ENCODE results near the gene SOX6. TPM values are rescaled to one million over a fixed set of nuclear protein-coding genes. Genes with fewer than 3 reads are reported as not detected.

SOX6 gene
- total RNA-seq, 1 donor from 2014 or later: 13.2 TPM

GRCh38 chr11:16167706-16168487 lies 188.4 kb downstream of the SOX6 start:
- no peak overlapping the region for H3K4me2 ChIP-seq (ENCODE audit: low read length)
- no peak for FAIRE-seq

GRCh38 chr11:16166571-16166970 lies 189.8 kb downstream of the SOX6 start:
- FAIRE-seq (no peak), DNase-seq (ENCODE audit: low read depth) (peak; percentile 21)
- no peaks in the 10 kb centered on the region for H3K36me3 Mint-ChIP-seq (ENCODE audit: low read depth, unreplicated experiment)
- Histone ChIP-seq H3K4me3 (ENCODE audit: insufficient read depth, low read depth, low read length) (no peak overlapping the region), H3K27me3 (ENCODE audit: insufficient read depth, low read length) (no peaks in the 10 kb centered on the region), H4K20me1 (ENCODE audit: insufficient read depth, low read length) (no peaks in the 10 kb centered on the region), H2AFZ (ENCODE audit: low read depth, low read length) (no peak overlapping the region), H3K79me2 (ENCODE audit: insufficient read depth, low read length) (no peaks in the 10 kb centered on the region), H3K4me1 (ENCODE audit: insufficient read depth, low read length) (no peaks in the 10 kb centered on the region), H3K9me3 (ENCODE audit: insufficient read depth, low read depth, low read length) (no peaks in the 10 kb centered on the region), H3K27ac (ENCODE audit: low read depth, low read length) (no peak overlapping the region), H3K9ac (ENCODE audit: low read length) (no peak overlapping the region), H3K36me3 (ENCODE audit: insufficient read depth, low read length) (no peaks in the 10 kb centered on the region), H3K4me2 (ENCODE audit: low read length) (no peak overlapping the region)
- no peaks in the 10 kb centered on the region for H3K9me3 Mint-ChIP-seq (ENCODE audit: unreplicated experiment)
- no peak overlapping the region for H3K27ac Mint-ChIP-seq (ENCODE audit: unreplicated experiment)
- H3K4me1 Mint-ChIP-seq (ENCODE audit: low read depth, unreplicated experiment): peaks cover 11% of the 10 kb centered on the region
- no peak overlapping the region for H3K4me3 Mint-ChIP-seq (ENCODE audit: unreplicated experiment)
- no peak for TF ChIP-seq CTCF (IDR thresholded peaks at IDR 0.05; ENCODE audit: insufficient read depth, low read depth, low read length)
- no peak for TF ChIP-seq EZH2 (IDR thresholded peaks at IDR 0.05; ENCODE audit: insufficient read depth, low read length)
- H3K27me3 Mint-ChIP-seq (ENCODE audit: low read depth, unreplicated experiment): no peaks in the 10 kb centered on the region

More at GRCh38 chr11:16167706-16168487, 188.4 kb downstream of the SOX6 start:
- no peaks in the 10 kb centered on the region for H3K9me3 Mint-ChIP-seq (ENCODE audit: unreplicated experiment)
- no peak overlapping the region for H3K4me3 Mint-ChIP-seq (ENCODE audit: unreplicated experiment)
- no peaks in the 10 kb centered on the region for H3K36me3 Mint-ChIP-seq (ENCODE audit: low read depth, unreplicated experiment)
- H3K36me3 ChIP-seq (ENCODE audit: insufficient read depth, low read length): no peaks in the 10 kb centered on the region
- no peaks in the 10 kb centered on the region for H3K4me1 ChIP-seq (ENCODE audit: insufficient read depth, low read length)
- TF ChIP-seq EZH2 (IDR thresholded peaks at IDR 0.05; ENCODE audit: insufficient read depth, low read length): no peak
- TF ChIP-seq CTCF (IDR thresholded peaks at IDR 0.05; ENCODE audit: insufficient read depth, low read depth, low read length): no peak
- peaks cover 15% of the 10 kb centered on the region for H3K4me1 Mint-ChIP-seq (ENCODE audit: low read depth, unreplicated experiment)
- no peaks in the 10 kb centered on the region for H3K27me3 ChIP-seq (ENCODE audit: insufficient read depth, low read length)
- DNase-seq (ENCODE audit: low read depth): no peak
- H2AFZ ChIP-seq (ENCODE audit: low read depth, low read length): no peak overlapping the region
- no peak overlapping the region for H3K27ac Mint-ChIP-seq (ENCODE audit: unreplicated experiment)
- no peak overlapping the region for H3K9ac ChIP-seq (ENCODE audit: low read length)
- H3K27me3 Mint-ChIP-seq (ENCODE audit: low read depth, unreplicated experiment): no peaks in the 10 kb centered on the region
- H3K4me3 ChIP-seq (ENCODE audit: insufficient read depth, low read depth, low read length): no peak overlapping the region
- no peaks in the 10 kb centered on the region for H3K79me2 ChIP-seq (ENCODE audit: insufficient read depth, low read length)
- H3K9me3 ChIP-seq (ENCODE audit: insufficient read depth, low read depth, low read length): no peaks in the 10 kb centered on the region
- H4K20me1 ChIP-seq (ENCODE audit: insufficient read depth, low read length): no peaks in the 10 kb centered on the region
- H3K27ac ChIP-seq (ENCODE audit: low read depth, low read length): no peak overlapping the region

- no peak for FAIRE-seq
- DNase-seq (ENCODE audit: low read depth): no peak
- no peaks in the 10 kb centered on the region for H3K27me3 Mint-ChIP-seq (ENCODE audit: low read depth, unreplicated experiment)
- TF ChIP-seq EZH2 (IDR thresholded peaks at IDR 0.05; ENCODE audit: insufficient read depth, low read length): no peak
- TF ChIP-seq CTCF (IDR thresholded peaks at IDR 0.05; ENCODE audit: insufficient read depth, low read depth, low read length): no peak
- Histone ChIP-seq H3K79me2 (ENCODE audit: insufficient read depth, low read length) (no peaks in the 10 kb centered on the region), H3K9me3 (ENCODE audit: insufficient read depth, low read depth, low read length) (no peaks in the 10 kb centered on the region), H3K27ac (ENCODE audit: low read depth, low read length) (no peak overlapping the region), H3K4me2 (ENCODE audit: low read length) (no peak overlapping the region), H4K20me1 (ENCODE audit: insufficient read depth, low read length) (no peaks in the 10 kb centered on the region), H3K4me3 (ENCODE audit: insufficient read depth, low read depth, low read length) (no peak overlapping the region), H2AFZ (ENCODE audit: low read depth, low read length) (no peak overlapping the region), H3K9ac (ENCODE audit: low read length) (no peak overlapping the region), H3K27me3 (ENCODE audit: insufficient read depth, low read length) (no peaks in the 10 kb centered on the region), H3K36me3 (ENCODE audit: insufficient read depth, low read length) (no peaks in the 10 kb centered on the region), H3K4me1 (ENCODE audit: insufficient read depth, low read length) (no peaks in the 10 kb centered on the region)
- H3K4me3 Mint-ChIP-seq (ENCODE audit: unreplicated experiment): no peak overlapping the region
- H3K9me3 Mint-ChIP-seq (ENCODE audit: unreplicated experiment): no peaks in the 10 kb centered on the region
- H3K4me1 Mint-ChIP-seq (ENCODE audit: low read depth, unreplicated experiment): peaks cover 1% of the 10 kb centered on the region
- H3K36me3 Mint-ChIP-seq (ENCODE audit: low read depth, unreplicated experiment): no peaks in the 10 kb centered on the region
- H3K27ac Mint-ChIP-seq (ENCODE audit: unreplicated experiment): no peak overlapping the region
These were observed 196.2 kb downstream of the SOX6 start for GRCh38 chr11:16160146-16160545.

Measured in astrocyte (in vitro differentiated cells and primary cell).